Memory B cell (primary cell): ENCODE measurements around the gene PLK3.
A peak's percentile ranks its signal among the peaks of the same experiment; 100 is the strongest.

Source experiments
- ATAC-seq: fragments of 150-1000 bp; cut with Tn5 transposase; 2 replicates; pipeline ENCODE4 v1.10.0; 2021; ENCODE audit warnings: low read depth, mild to moderate bottlenecking, moderate library complexity
- DNase-seq, 2 donors: peaks; one replicate each; pipeline ENCODE4 v3.0.0; 2022; ENCODE audit warnings: low spot score in 2 of 2
- H3K27ac Mint-ChIP-seq: one replicate; pipeline ENCODE4 v1.8.0; 2022; ENCODE audit warnings: mild to moderate bottlenecking, moderate library complexity, mixed read lengths
- H3K27me3 Mint-ChIP-seq: one replicate; pipeline ENCODE4 v1.8.0; 2022; ENCODE audit warnings: mixed read lengths
- H3K36me3 Mint-ChIP-seq: one replicate; pipeline ENCODE4 v1.8.0; 2022; ENCODE audit warnings: mild to moderate bottlenecking, mixed read lengths
- H3K4me1 Mint-ChIP-seq: one replicate; pipeline ENCODE4 v1.8.0; 2022; ENCODE audit warnings: mixed read lengths
- H3K4me3 Mint-ChIP-seq: one replicate; pipeline ENCODE4 v1.8.0; 2022; ENCODE audit warnings: mild to moderate bottlenecking, moderate library complexity, mixed read lengths
- H3K9me3 Mint-ChIP-seq: one replicate; pipeline ENCODE4 v1.8.0; 2022; ENCODE audit warnings: mixed read lengths

The PLK3 gene

DNA sequence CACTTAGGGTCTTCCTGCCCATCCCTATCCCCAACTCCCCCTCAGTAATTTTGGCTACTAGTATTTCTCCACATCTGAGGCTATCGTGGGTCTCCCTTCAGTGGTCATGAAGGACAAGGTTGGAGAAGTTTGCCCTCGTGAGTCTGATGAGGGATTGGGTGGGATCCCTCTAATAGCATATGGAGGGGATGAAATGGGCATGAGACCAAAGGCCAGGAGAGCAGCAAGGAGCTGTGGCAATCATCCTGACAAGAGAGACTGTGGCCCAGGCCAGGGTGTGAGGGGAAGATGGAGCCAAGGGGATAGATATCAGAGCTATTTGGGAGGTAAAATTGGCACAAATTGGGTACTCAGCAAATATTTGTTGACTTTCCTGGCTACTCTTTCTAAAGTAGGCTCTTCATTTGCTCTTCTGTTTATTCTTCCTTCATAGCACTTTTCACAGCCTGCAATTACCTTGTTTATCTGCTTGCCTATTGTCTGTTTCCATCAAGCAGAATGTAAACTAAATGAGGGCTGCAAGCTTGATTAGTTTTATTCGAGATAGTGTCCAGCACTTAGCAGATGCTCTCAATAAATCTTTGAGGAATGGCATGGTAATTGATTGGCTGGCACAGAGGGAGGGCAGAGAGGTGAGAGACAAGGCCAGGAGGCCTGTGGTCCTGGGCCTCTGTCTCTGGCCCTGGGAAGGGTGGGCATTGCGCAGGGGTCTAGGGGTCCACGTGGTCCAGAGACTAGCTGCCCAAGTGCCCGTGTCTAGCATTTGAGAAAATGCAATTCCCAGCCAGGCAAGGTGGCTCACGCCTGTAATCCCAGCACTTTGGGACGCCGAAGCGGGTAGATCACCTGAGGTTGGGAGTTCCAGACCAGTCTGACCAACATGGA lies 1.5 kb upstream of the PLK3 start:
- no peaks in the 10 kb centered on the region for H3K9me3 Mint-ChIP-seq
- peak overlapping the region; percentile 89 for H3K27ac Mint-ChIP-seq
- H3K36me3 Mint-ChIP-seq, result peaks cover 6% of the 10 kb centered on the region
- H3K4me1 Mint-ChIP-seq, result peaks cover 17% of the 10 kb centered on the region
- DNase-seq (no peak), ATAC-seq (no peak)
- no peaks in the 10 kb centered on the region for H3K27me3 Mint-ChIP-seq
- peak overlapping the region; percentile 32 for H3K4me3 Mint-ChIP-seq

- Mint-ChIP-seq H3K9me3 (no peaks in the 10 kb centered on the region), H3K4me3 (peak overlapping the region; percentile 85), H3K27ac (peak overlapping the region; percentile 36), H3K27me3 (no peaks in the 10 kb centered on the region), H3K36me3 (peaks cover 11% of the 10 kb centered on the region), H3K4me1 (peaks cover 17% of the 10 kb centered on the region)
- ATAC-seq, result no peak
- DNase-seq, result no peak
These were observed 1.5 kb downstream of the PLK3 start for GRCh38 chr1:44801491-44802305.

GRCh38 chr1:44802306-44803061 lies 2.3 kb downstream of the PLK3 start:
- Mint-ChIP-seq H3K27me3 (no peaks in the 10 kb centered on the region), H3K4me1 (peaks cover 24% of the 10 kb centered on the region), H3K36me3 (peaks cover 11% of the 10 kb centered on the region), H3K9me3 (no peaks in the 10 kb centered on the region), H3K4me3 (peak overlapping the region; percentile 37), H3K27ac (peak overlapping the region; percentile 36)
- no peak for DNase-seq
- no peak for ATAC-seq

- Mint-ChIP-seq H3K27ac (peak overlapping the region; percentile 36), H3K4me3 (no peak overlapping the region), H3K9me3 (no peaks in the 10 kb centered on the region), H3K36me3 (peaks cover 11% of the 10 kb centered on the region), H3K27me3 (no peaks in the 10 kb centered on the region), H3K4me1 (peaks cover 29% of the 10 kb centered on the region)
- DNase-seq, result no peak
- ATAC-seq, result no peak
These were observed 2.8 kb downstream of the PLK3 start for GRCh38 chr1:44803062-44803311.

DNA sequence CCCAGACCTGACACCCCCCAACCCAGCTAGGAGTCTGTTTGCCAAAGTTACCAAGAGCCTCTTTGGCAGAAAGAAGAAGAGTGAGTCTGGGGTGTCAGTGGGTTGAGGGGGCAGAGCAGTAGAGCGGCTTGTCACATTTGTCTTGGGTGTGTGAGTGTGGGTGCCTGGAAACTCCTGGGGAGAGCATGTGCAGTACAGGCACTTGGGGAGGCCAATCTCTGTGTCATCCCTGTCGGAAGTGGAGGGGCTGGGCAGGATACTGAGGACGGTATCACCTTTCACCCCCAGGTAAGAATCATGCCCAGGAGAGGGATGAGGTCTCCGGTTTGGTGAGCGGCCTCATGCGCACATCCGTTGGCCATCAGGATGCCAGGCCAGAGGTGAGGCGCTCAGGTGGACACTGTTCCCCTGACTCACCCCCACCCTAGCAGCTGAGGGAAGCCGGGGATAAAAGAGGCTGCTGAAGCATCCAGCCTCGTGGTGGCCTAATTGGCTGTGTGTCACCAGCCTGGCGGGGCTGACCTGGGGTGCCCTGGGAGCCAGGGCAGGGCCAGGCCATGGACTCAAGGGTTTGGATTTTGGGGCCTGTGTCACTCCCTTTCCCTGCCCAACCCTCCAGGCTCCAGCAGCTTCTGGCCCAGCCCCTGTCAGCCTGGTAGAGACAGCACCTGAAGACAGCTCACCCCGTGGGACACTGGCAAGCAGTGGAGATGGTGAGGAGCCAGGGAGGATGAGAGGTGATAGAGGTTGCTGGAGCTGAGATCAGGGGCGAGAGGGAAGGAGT lies 3.3 kb downstream of the PLK3 start:
- H3K36me3 Mint-ChIP-seq, result peaks cover 11% of the 10 kb centered on the region
- no peaks in the 10 kb centered on the region for H3K27me3 Mint-ChIP-seq
- DNase-seq, result no peak
- peak overlapping the region; percentile 36 for H3K27ac Mint-ChIP-seq
- H3K4me3 Mint-ChIP-seq, result no peak overlapping the region
- no peaks in the 10 kb centered on the region for H3K9me3 Mint-ChIP-seq
- no peak for ATAC-seq
- peaks cover 32% of the 10 kb centered on the region for H3K4me1 Mint-ChIP-seq

DNA sequence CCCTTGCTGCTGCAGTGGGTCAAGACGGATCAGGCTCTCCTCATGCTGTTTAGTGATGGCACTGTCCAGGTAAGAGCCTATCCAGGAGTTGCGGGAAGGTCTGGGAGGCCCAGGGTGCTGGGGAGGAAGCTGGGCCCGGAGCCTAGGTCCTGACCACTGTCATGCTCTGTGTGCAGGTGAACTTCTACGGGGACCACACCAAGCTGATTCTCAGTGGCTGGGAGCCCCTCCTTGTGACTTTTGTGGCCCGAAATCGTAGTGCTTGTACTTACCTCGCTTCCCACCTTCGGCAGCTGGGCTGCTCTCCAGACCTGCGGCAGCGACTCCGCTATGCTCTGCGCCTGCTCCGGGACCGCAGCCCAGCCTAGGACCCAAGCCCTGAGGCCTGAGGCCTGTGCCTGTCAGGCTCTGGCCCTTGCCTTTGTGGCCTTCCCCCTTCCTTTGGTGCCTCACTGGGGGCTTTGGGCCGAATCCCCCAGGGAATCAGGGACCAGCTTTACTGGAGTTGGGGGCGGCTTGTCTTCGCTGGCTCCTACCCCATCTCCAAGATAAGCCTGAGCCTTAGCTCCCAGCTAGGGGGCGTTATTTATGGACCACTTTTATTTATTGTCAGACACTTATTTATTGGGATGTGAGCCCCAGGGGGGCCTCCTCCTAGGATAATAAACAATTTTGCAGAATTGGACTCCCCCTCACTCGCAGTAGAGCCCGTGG lies 5.3 kb downstream of the PLK3 start:
- ATAC-seq (no peak), DNase-seq (no peak)
- Mint-ChIP-seq H3K9me3 (no peaks in the 10 kb centered on the region), H3K4me1 (peaks cover 49% of the 10 kb centered on the region), H3K27me3 (no peaks in the 10 kb centered on the region), H3K36me3 (peaks cover 11% of the 10 kb centered on the region), H3K4me3 (no peak overlapping the region), H3K27ac (peak overlapping the region; percentile 65)

DNA sequence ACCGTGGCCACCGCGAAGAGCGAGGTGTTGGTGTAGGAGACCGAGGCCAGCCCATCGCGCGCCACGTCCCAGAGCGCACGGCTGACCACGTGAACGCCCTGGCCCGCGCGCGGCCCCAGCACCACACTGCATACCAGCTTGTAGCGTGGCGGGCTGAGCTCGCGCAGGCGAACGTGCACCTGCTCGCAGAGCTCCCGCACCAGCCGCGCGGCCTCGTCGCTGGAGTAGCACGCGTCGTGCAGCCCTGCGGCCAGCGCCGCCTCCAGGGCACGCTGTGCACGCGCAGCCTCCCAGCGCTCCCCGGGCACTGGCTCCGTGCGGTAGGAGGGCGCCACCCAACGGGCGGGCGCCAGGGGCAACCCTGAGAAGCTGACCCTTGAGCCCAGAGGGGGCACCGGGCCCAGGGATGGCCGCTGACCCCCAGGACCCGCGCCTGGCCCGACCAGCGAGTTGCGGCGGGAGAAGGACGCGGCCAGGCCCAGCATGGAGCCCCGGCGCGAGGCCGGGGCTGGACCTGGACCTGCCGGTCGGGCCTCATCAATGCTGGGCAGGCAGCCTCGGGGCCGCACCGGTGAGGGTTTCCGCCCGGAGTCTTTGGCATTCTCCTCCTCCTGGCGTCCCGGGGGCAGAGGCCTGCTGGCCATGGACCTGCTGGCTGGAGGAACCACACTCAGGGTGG lies 6.0 kb downstream of the PLK3 start:
- H3K4me3 Mint-ChIP-seq, result no peak overlapping the region
- H3K36me3 Mint-ChIP-seq, result peaks cover 11% of the 10 kb centered on the region
- no peak overlapping the region for H3K27ac Mint-ChIP-seq
- no peaks in the 10 kb centered on the region for H3K9me3 Mint-ChIP-seq
- peaks cover 51% of the 10 kb centered on the region for H3K4me1 Mint-ChIP-seq
- DNase-seq, result no peak
- H3K27me3 Mint-ChIP-seq, result no peaks in the 10 kb centered on the region
- ATAC-seq, result no peak

GRCh38 chr1:44806704-44807363 lies 6.7 kb downstream of the PLK3 start, which contains the start of gene DYNLT4:
Gene DYNLT4 (minus strand): TSS chr1:44807351. CDS start chr1:44806668, 683 bp downstream.
- ATAC-seq (no peak), DNase-seq (no peak)
- no peaks in the 10 kb centered on the region for H3K9me3 Mint-ChIP-seq
- H3K4me3 Mint-ChIP-seq, result peak within 1 kb of the TSS; percentile 71
- H3K36me3 Mint-ChIP-seq, result peaks cover 11% of the 10 kb centered on the region
- peak within 1 kb of the TSS; percentile 97 for H3K27ac Mint-ChIP-seq
- no peaks in the 10 kb centered on the region for H3K27me3 Mint-ChIP-seq
- H3K4me1 Mint-ChIP-seq, result peaks cover 54% of the 10 kb centered on the region

- Mint-ChIP-seq H3K9me3 (no peaks in the 10 kb centered on the region), H3K36me3 (peaks cover 11% of the 10 kb centered on the region), H3K4me1 (peaks cover 52% of the 10 kb centered on the region), H3K27ac (peak overlapping the region; percentile 97), H3K27me3 (no peaks in the 10 kb centered on the region), H3K4me3 (peak overlapping the region; percentile 71)
- peak in 1 of 2 donors; percentile 50 for DNase-seq
- ATAC-seq, result peak; percentile 61
These were observed 7.3 kb downstream of the PLK3 start for GRCh38 chr1:44807364-44808062.

- Mint-ChIP-seq H3K9me3 (no peaks in the 10 kb centered on the region), H3K4me3 (peak within 1 kb of the TSS; percentile 71), H3K27me3 (no peaks in the 10 kb centered on the region), H3K4me1 (peaks cover 46% of the 10 kb centered on the region), H3K27ac (peak within 1 kb of the TSS; percentile 97), H3K36me3 (peaks cover 7% of the 10 kb centered on the region)
- DNase-seq (no peak), ATAC-seq (peak; percentile 18)
These were observed 8.1 kb downstream of the PLK3 start, which contains the start of gene BTBD19 for GRCh38 chr1:44808063-44808937. Gene BTBD19 (plus strand): TSS chr1:44808523. CDS start chr1:44808821, 298 bp downstream.
